ENCODE results near the gene LHFPL5.

DNA sequence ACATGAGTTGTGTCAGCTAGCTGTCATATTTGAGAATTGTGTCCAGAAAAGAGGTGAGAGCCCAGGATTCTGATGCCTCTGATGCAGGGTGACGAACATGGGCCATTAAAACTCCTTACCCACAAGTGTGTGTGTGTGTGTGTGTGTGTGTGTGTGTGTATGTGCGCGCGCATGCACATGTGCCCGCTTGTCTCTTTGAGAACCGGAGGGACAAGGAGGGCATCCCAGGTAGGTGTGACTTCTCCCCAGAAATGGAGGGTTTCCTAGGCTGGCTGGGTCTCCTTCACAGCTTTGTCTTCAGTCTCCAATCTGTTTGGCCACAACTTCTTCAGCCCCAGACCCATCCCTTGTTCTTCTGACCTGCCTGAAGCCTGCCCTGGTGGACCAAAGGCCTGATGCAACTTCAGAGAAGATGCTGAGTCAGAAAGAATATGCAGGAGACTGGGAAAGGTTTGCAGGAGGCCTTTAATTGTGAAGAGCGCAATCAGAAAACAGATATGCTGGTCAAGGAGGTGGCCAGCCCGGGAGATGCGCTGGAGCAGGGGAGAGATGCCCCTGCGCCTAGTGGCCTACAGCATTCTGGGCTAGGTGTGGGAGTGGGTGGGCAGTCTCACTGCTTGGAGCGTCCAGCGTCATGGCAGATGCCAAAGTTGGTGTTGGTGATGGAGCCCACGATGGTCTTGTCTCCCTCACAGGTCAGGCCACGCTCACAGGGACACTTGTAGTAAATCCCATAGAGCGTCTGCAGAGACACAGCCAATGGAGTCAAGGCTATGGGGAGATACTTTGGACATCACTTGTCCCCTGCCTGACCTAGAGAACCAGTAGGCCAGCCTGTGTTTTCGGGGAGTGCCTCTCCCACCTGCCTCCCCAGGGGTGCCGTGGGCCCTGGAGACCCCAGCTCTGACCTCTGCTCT lies 10.4 kb upstream of the LHFPL5 start:
- TF ChIP-seq POLR2A (IDR thresholded peaks at IDR 0.05; ENCODE audit: borderline replicate concordance, extremely low read depth, insufficient read depth, insufficient read length) (no peak), EZH2phosphoT487 (IDR thresholded peaks at IDR 0.05; ENCODE audit: borderline replicate concordance) (no peak), ZBTB33 (IDR thresholded peaks at IDR 0.05; ENCODE audit: extremely low read depth, insufficient replicate concordance, low read length) (no peak), TCF7L2 (IDR thresholded peaks at IDR 0.05; ENCODE audit: borderline replicate concordance, extremely low read depth, insufficient read depth, insufficient read length) (no peak), SP1 (IDR thresholded peaks at IDR 0.05; ENCODE audit: low read depth) (no peak), POLR2AphosphoS5 (IDR thresholded peaks at IDR 0.05; ENCODE audit: low read depth, low read length) (no peak), SIN3A (IDR thresholded peaks at IDR 0.05; ENCODE audit: low read depth) (no peak), REST (IDR thresholded peaks at IDR 0.05; ENCODE audit: low read depth) (no peak), SRF (IDR thresholded peaks at IDR 0.05; ENCODE audit: low read depth) (no peak), EZH2 (IDR thresholded peaks at IDR 0.05) (no peak), ATF3 (IDR thresholded peaks at IDR 0.05) (no peak), FOSL1 (IDR thresholded peaks at IDR 0.05; ENCODE audit: low read depth) (no peak)
- TF ChIP-seq, protein P1, sequence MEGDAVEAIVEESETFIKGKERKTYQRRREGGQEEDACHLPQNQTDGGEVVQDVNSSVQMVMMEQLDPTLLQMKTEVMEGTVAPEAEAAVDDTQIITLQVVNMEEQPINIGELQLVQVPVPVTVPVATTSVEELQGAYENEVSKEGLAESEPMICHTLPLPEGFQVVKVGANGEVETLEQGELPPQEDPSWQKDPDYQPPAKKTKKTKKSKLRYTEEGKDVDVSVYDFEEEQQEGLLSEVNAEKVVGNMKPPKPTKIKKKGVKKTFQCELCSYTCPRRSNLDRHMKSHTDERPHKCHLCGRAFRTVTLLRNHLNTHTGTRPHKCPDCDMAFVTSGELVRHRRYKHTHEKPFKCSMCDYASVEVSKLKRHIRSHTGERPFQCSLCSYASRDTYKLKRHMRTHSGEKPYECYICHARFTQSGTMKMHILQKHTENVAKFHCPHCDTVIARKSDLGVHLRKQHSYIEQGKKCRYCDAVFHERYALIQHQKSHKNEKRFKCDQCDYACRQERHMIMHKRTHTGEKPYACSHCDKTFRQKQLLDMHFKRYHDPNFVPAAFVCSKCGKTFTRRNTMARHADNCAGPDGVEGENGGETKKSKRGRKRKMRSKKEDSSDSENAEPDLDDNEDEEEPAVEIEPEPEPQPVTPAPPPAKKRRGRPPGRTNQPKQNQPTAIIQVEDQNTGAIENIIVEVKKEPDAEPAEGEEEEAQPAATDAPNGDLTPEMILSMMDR (IDR thresholded peaks at IDR 0.05 in 2 of 3, conservative IDR thresholded peaks at IDR 0.05 in 1 of 3; ENCODE audit: borderline replicate concordance in 1 of 3, insufficient read depth in 1 of 3, low read depth in 2 of 3, low read length in 2 of 3): no peak
